ENCODE results near the gene RAB19.

Gene RAB19

DNA sequence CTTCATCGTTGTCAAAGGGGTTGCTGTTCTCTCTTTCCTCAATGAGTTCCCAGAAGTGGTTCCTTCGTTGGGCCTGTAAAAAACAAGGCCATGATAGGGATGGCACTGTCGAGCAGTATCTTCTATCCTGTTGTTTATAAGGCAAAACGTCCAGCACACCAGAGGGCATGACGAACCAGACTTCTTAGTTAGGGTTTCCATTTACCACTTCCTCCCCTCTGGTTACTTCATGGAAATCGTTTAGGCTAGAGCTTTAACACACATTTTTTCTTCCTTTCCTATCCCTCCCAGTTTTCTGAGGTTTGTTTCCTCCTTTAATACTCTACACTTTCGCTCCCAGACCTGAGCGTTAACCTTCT lies 50.8 kb downstream of the RAB19 start:
- DNase-seq, result no peak

GRCh38 chr7:140455743-140456142 lies 51.9 kb downstream of the RAB19 start:
- DNase-seq, result no peak

GRCh38 chr7:140456551-140457051 lies 52.7 kb downstream of the RAB19 start:
- DNase-seq, result no peak

GRCh38 chr7:140458201-140458600 lies 54.3 kb downstream of the RAB19 start:
- no peak for DNase-seq

- no peak for DNase-seq
Measured at GRCh38 chr7:140458916-140459315, 55.1 kb downstream of the RAB19 start.

- DNase-seq, result no peak
Measured at GRCh38 chr7:140463111-140463510, 59.3 kb downstream of the RAB19 start.

DNA sequence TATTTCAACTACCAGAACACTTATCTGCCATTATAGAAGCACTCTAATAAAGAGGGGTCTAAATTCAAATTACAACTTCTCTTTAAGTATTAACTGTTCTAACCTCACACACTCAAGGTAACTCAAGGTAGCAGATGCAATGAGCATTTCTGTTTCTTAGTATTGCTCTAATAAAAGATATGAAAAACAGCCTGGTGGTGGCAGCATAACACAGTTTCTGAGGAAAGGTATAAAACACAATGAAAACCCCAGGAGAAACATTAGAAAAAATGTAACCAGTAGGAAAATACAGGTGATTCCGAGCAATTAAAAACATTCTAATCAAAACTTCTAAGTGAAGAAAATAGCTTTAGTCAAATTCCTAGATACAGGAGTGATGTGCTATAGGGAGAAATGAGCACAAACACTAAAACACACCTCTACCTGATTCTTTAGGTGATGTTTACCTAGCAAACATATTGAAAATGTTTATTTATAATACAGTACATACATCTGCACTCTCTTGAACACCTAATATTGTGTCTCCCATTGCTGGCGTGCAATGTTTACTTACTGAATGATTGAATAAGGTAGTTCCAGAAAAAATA lies 72.0 kb downstream of the RAB19 start:
- peak; percentile 69 for DNase-seq

DNA sequence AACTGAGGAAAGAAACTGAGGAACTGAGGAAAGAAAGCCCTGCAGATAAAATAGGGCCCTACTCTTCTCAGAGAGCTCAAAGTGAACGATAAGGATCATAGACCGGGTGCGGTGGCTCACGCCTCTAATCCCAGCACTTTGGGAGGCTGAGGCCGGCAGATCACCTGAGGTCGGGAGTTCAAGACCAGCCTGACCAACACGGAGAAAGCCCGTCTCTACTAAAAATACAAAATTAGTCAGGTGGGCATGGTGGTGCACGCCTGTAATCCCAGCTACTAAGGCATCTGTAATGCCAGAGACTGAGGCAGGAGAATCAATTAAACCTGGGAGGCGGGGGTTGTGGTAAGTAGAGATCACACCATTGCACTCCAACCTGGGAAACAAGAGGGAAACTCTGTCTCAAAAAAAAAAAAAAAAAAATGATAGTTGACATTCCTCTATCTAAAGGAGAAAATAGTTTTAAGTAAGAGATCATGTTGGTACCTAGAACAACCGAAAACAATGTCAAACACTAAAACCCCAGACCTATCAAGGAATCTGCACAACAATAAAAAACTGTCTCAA lies 72.9 kb downstream of the RAB19 start:
- no peak for DNase-seq

Data from NCI-H1092 treated with DMSO at 0.1 percent for 48 hours (cell line).